ENCODE results near the gene ADH1C. TPM values are rescaled to one million over a fixed set of nuclear protein-coding genes. Genes with fewer than 3 reads are reported as not detected.
"Not testable (repeated sequence)": the region's sequence is repeated elsewhere in the genome, so short reads cannot be mapped to it uniquely, and the experiment has no call there.

ADH1C gene
- not detected for total RNA-seq

- Mint-ChIP-seq H3K36me3 (ENCODE audit: low read depth) (no peaks in the 10 kb centered on the region), H3K4me1 (no peaks in the 10 kb centered on the region), H3K9me3 (peaks cover 3% of the 10 kb centered on the region), H3K4me3 (no peak within 1 kb of the TSS), H3K27ac (no peak within 1 kb of the TSS), H3K27me3 (peaks cover 3% of the 10 kb centered on the region)
- ATAC-seq (replicated peaks): no peak
Observed at GRCh38 chr4:99352602-99353537, at the start of gene ADH1C. ADH1C (minus strand) TSS chr4:99352746; CDS start chr4:99352675, 71 bp downstream.

GRCh38 chr4:99400831-99401230 is 48.3 kb upstream of the ADH1C start:
- H3K27me3 Mint-ChIP-seq: no peaks in the 10 kb centered on the region
- H3K9me3 Mint-ChIP-seq: no peaks in the 10 kb centered on the region
- peaks cover 12% of the 10 kb centered on the region for H3K4me1 Mint-ChIP-seq
- no peak overlapping the region for H3K4me3 Mint-ChIP-seq
- H3K27ac Mint-ChIP-seq: no peak overlapping the region
- H3K36me3 Mint-ChIP-seq (ENCODE audit: low read depth): no peaks in the 10 kb centered on the region
- no peak for ATAC-seq (replicated peaks)

- Mint-ChIP-seq H3K27ac (no peak overlapping the region), H3K36me3 (ENCODE audit: low read depth) (no peaks in the 10 kb centered on the region), H3K9me3 (no peaks in the 10 kb centered on the region), H3K27me3 (no peaks in the 10 kb centered on the region), H3K4me3 (no peak overlapping the region), H3K4me1 (no peaks in the 10 kb centered on the region)
- no peak for ATAC-seq (replicated peaks)
Observed at GRCh38 chr4:99399017-99399416, 46.5 kb upstream of the ADH1C start.

GRCh38 chr4:99395595-99396364 is 43.2 kb upstream of the ADH1C start:
- ATAC-seq (replicated peaks): no peak
- H3K4me3 Mint-ChIP-seq: no peak overlapping the region
- H3K27me3 Mint-ChIP-seq: peaks cover 4% of the 10 kb centered on the region
- no peak overlapping the region for H3K27ac Mint-ChIP-seq
- H3K4me1 Mint-ChIP-seq: no peaks in the 10 kb centered on the region
- no peaks in the 10 kb centered on the region for H3K36me3 Mint-ChIP-seq (ENCODE audit: low read depth)
- H3K9me3 Mint-ChIP-seq: no peaks in the 10 kb centered on the region

GRCh38 chr4:99394896-99395295 is 42.4 kb upstream of the ADH1C start:
- no peak overlapping the region for H3K4me3 Mint-ChIP-seq
- no peaks in the 10 kb centered on the region for H3K4me1 Mint-ChIP-seq
- H3K27me3 Mint-ChIP-seq: peaks cover 4% of the 10 kb centered on the region
- H3K36me3 Mint-ChIP-seq (ENCODE audit: low read depth): no peaks in the 10 kb centered on the region
- ATAC-seq (replicated peaks): no peak
- no peak overlapping the region for H3K27ac Mint-ChIP-seq
- no peaks in the 10 kb centered on the region for H3K9me3 Mint-ChIP-seq

GRCh38 chr4:99390055-99390454 is 37.5 kb upstream of the ADH1C start:
- Mint-ChIP-seq H3K27me3 (peaks cover 15% of the 10 kb centered on the region), H3K27ac (no peak overlapping the region)
- no peak for ATAC-seq (replicated peaks)

GRCh38 chr4:99389606-99390005 is 37.1 kb upstream of the ADH1C start:
- Mint-ChIP-seq H3K4me1 (no peaks in the 10 kb centered on the region), H3K9me3 (no peaks in the 10 kb centered on the region), H3K36me3 (ENCODE audit: low read depth) (no peaks in the 10 kb centered on the region), H3K27me3 (peaks cover 15% of the 10 kb centered on the region), H3K4me3 (no peak overlapping the region), H3K27ac (no peak overlapping the region)
- ATAC-seq (replicated peaks): no peak

More at GRCh38 chr4:99390055-99390454, 37.5 kb upstream of the ADH1C start:
- Mint-ChIP-seq H3K4me1 (no peaks in the 10 kb centered on the region), H3K36me3 (ENCODE audit: low read depth) (no peaks in the 10 kb centered on the region), H3K4me3 (no peak overlapping the region), H3K9me3 (no peaks in the 10 kb centered on the region)

- no peaks in the 10 kb centered on the region for H3K4me1 Mint-ChIP-seq
- peaks cover 19% of the 10 kb centered on the region for H3K27me3 Mint-ChIP-seq
- H3K9me3 Mint-ChIP-seq: no peaks in the 10 kb centered on the region
- ATAC-seq (replicated peaks): no peak
- H3K4me3 Mint-ChIP-seq: no peak overlapping the region
- H3K36me3 Mint-ChIP-seq (ENCODE audit: low read depth): no peaks in the 10 kb centered on the region
- no peak overlapping the region for H3K27ac Mint-ChIP-seq
Observed at GRCh38 chr4:99383833-99384392, 31.4 kb upstream of the ADH1C start.

- no peak for ATAC-seq (replicated peaks)
- no peak overlapping the region for H3K4me3 Mint-ChIP-seq
- H3K27ac Mint-ChIP-seq: no peak overlapping the region
- H3K27me3 Mint-ChIP-seq: peaks cover 19% of the 10 kb centered on the region
- H3K4me1 Mint-ChIP-seq: no peaks in the 10 kb centered on the region
- H3K36me3 Mint-ChIP-seq (ENCODE audit: low read depth): no peaks in the 10 kb centered on the region
- no peaks in the 10 kb centered on the region for H3K9me3 Mint-ChIP-seq
Observed at GRCh38 chr4:99383399-99383798, 30.9 kb upstream of the ADH1C start.

- ATAC-seq (replicated peaks): no peak
- Mint-ChIP-seq H3K4me1 (no peaks in the 10 kb centered on the region), H3K36me3 (ENCODE audit: low read depth) (no peaks in the 10 kb centered on the region), H3K4me3 (no peak overlapping the region), H3K27me3 (peaks cover 19% of the 10 kb centered on the region), H3K27ac (no peak overlapping the region), H3K9me3 (no peaks in the 10 kb centered on the region)
Observed at GRCh38 chr4:99382745-99383360, 30.3 kb upstream of the ADH1C start.

GRCh38 chr4:99381588-99382175 is 29.1 kb upstream of the ADH1C start:
- no peaks in the 10 kb centered on the region for H3K9me3 Mint-ChIP-seq
- H3K27me3 Mint-ChIP-seq: peaks cover 19% of the 10 kb centered on the region
- no peaks in the 10 kb centered on the region for H3K4me1 Mint-ChIP-seq
- H3K27ac Mint-ChIP-seq: no peak overlapping the region
- H3K4me3 Mint-ChIP-seq: no peak overlapping the region
- no peak for ATAC-seq (replicated peaks)
- H3K36me3 Mint-ChIP-seq (ENCODE audit: low read depth): no peaks in the 10 kb centered on the region

GRCh38 chr4:99379571-99379970 is 27.0 kb upstream of the ADH1C start:
- Mint-ChIP-seq H3K27me3 (peaks cover 23% of the 10 kb centered on the region), H3K27ac (no peak overlapping the region), H3K9me3 (peaks cover 9% of the 10 kb centered on the region), H3K4me3 (no peak overlapping the region), H3K4me1 (no peaks in the 10 kb centered on the region), H3K36me3 (ENCODE audit: low read depth) (peaks cover 5% of the 10 kb centered on the region)
- ATAC-seq (replicated peaks): no peak

GRCh38 chr4:99378876-99379275 is 26.3 kb upstream of the ADH1C start:
- Mint-ChIP-seq H3K27ac (no peak overlapping the region), H3K4me3 (no peak overlapping the region)
- no peak for ATAC-seq (replicated peaks)

GRCh38 chr4:99377341-99377740 is 24.8 kb upstream of the ADH1C start:
- H3K27me3 Mint-ChIP-seq: peaks cover 12% of the 10 kb centered on the region
- not testable (repeated sequence) for H3K27ac Mint-ChIP-seq; H3K36me3 Mint-ChIP-seq (ENCODE audit: low read depth); ATAC-seq (replicated peaks); H3K4me3 Mint-ChIP-seq; H3K4me1 Mint-ChIP-seq; H3K9me3 Mint-ChIP-seq

More at GRCh38 chr4:99378876-99379275, 26.3 kb upstream of the ADH1C start:
- no peaks in the 10 kb centered on the region for H3K4me1 Mint-ChIP-seq
- H3K27me3 Mint-ChIP-seq: peaks cover 23% of the 10 kb centered on the region
- H3K36me3 Mint-ChIP-seq (ENCODE audit: low read depth): peaks cover 5% of the 10 kb centered on the region
- H3K9me3 Mint-ChIP-seq: peaks cover 9% of the 10 kb centered on the region
